SK-N-SH (cell line): Measurements from ENCODE around the gene DIS3L2. TPM values are rescaled to one million over a fixed set of nuclear protein-coding genes. Genes with fewer than 3 reads are reported as not detected.

Experiments used
- CTCF ChIA-PET: fragments of 300-600, 350-600 bp; formaldehyde crosslinking; extraction: SDS; loops from one replicate; lab custom pipeline; 2021; lab: Yijun Ruan, JAX
- POLR2A ChIA-PET: fragments of 350-600 bp; sonication (Branson Sonifier 250); formaldehyde crosslinking; extraction: SDS; loops from one replicate; lab custom pipeline; 2020; ENCODE audit warnings: antibody characterized with exemption, inconsistent platforms; lab: Yijun Ruan, JAX
- DNase-seq: peaks from one replicate; pipeline ENCODE4 v3.0.0; 2012
- H2AFZ ChIP-seq: fragments of 200-600 bp; sonication (generic); 2 replicates; pipeline ENCODE4 v1.8.1; 2016; ENCODE audit warnings: antibody characterized with exemption, mild to moderate bottlenecking, low read depth
- H3F3A ChIP-seq: fragments of 200-600 bp; sonication (generic); replicated peaks from 2 replicates; pipeline ENCODE3; 2016; ENCODE audit warnings: antibody characterized with exemption, mild to moderate bottlenecking; ENCODE audit not compliant: insufficient read depth
- H3K27ac ChIP-seq, 2 experiments: fragments of 200-500 bp in 1 of 2; fragments of 200-600 bp in 1 of 2; sonication (Bioruptor generic) in 1 of 2; sonication (generic), shearing (Covaris generic) in 1 of 2; 2 replicates each; pipeline versions ENCODE4 v1.5.1 to v1.6.1; 2014 to 2016; ENCODE audit warnings: low read depth in 2 of 2, inconsistent platforms in 1 of 2, low read length in 1 of 2, mild to moderate bottlenecking in 1 of 2, mixed read lengths in 1 of 2
- H3K27me3 ChIP-seq: fragments of 200-600 bp; sonication (generic), shearing (Covaris generic); 2 replicates; pipeline ENCODE4 v1.6.1; 2016; ENCODE audit warnings: mixed run types; ENCODE audit not compliant: insufficient read depth
- H3K36me3 ChIP-seq, 2 experiments: fragments of 200-500 bp in 1 of 2; fragments of 200-600 bp in 1 of 2; sonication (Bioruptor generic) in 1 of 2; sonication (generic) in 1 of 2; replicated peaks in 1 of 2; 2 replicates each; pipeline versions ENCODE3 to v1.5.1; 2014 to 2016; ENCODE audit warnings: low read length in 1 of 2, mild to moderate bottlenecking in 1 of 2; ENCODE audit not compliant: insufficient read depth in 2 of 2, control insufficient read depth in 1 of 2
- H3K4me1 ChIP-seq, 2 experiments: fragments of 200-500 bp in 1 of 2; fragments of 200-600 bp in 1 of 2; sonication (Bioruptor generic) in 1 of 2; sonication (generic), shearing (Covaris generic) in 1 of 2; 2 replicates each; pipeline versions ENCODE4 v1.5.1 to v1.6.1; 2014 to 2016; ENCODE audit warnings: low read depth in 1 of 2, low read length in 1 of 2, mixed run types in 1 of 2; ENCODE audit not compliant: insufficient read depth in 2 of 2, control insufficient read depth in 1 of 2
- H3K4me2 ChIP-seq: fragments of 200-600 bp; sonication (generic), shearing (Covaris generic); 2 replicates; pipeline ENCODE4 v1.6.1; 2017; ENCODE audit warnings: mixed run types
- H3K4me3 ChIP-seq, 2 experiments: fragments of 200-500 bp in 1 of 2; fragments of 200-600 bp in 1 of 2; sonication (Bioruptor generic) in 1 of 2; sonication (generic), shearing (Covaris generic) in 1 of 2; 2 replicates each; pipeline versions ENCODE4 v1.5.1 to v1.8.1; 2014 to 2016; ENCODE audit warnings: low read depth in 2 of 2, inconsistent platforms in 1 of 2, low read length in 1 of 2, mild to moderate bottlenecking in 1 of 2, mixed read lengths in 1 of 2, moderate library complexity in 1 of 2
- H3K79me2 ChIP-seq: fragments of 200-600 bp; sonication (generic); 2 replicates; pipeline ENCODE4 v1.8.1; 2017; ENCODE audit warnings: mild to moderate bottlenecking; ENCODE audit not compliant: insufficient read depth
- H3K9ac ChIP-seq: fragments of 200-600 bp; sonication (generic); 2 replicates; pipeline ENCODE4 v1.6.1; 2017; ENCODE audit warnings: mixed run types
- H3K9me2 ChIP-seq: fragments of 200-600 bp; sonication (generic); 2 replicates; pipeline ENCODE4 v1.6.1; 2017; ENCODE audit warnings: mixed run types
- H3K9me3 ChIP-seq: fragments of 200-600 bp; sonication (generic); 2 replicates; pipeline ENCODE4 v1.6.1; 2017; ENCODE audit warnings: mixed run types, mild to moderate bottlenecking, moderate library complexity
- H4K20me1 ChIP-seq: fragments of 200-600 bp; sonication (generic); 2 replicates; pipeline ENCODE4 v1.6.1; 2017; ENCODE audit warnings: mild to moderate bottlenecking, mixed run types; ENCODE audit not compliant: insufficient read depth
- CTCF ChIP-seq: fragments of 200-600 bp; sonication (generic); IDR thresholded peaks from 2 replicates; pipeline ENCODE4 v1.6.1; 2017; ENCODE audit warnings: antibody characterized with exemption, mild to moderate bottlenecking, moderate library complexity
- FOSL2 ChIP-seq: IDR thresholded peaks from 2 replicates; pipeline ENCODE4 v1.4.0; 2012; ENCODE audit warnings: low read depth, mild to moderate bottlenecking, moderate library complexity, borderline replicate concordance
- FOXJ3 ChIP-seq: sonication (generic); formaldehyde crosslinking; IDR thresholded peaks from 2 replicates; pipeline ENCODE4 v1.5.1; 2020; ENCODE audit warnings: mild to moderate bottlenecking, missing genetic modification reagents
- GATA2 ChIP-seq: sonication (generic); formaldehyde crosslinking; IDR thresholded peaks from 2 replicates; pipeline ENCODE4 v1.5.0; 2020; ENCODE audit warnings: mild to moderate bottlenecking, missing genetic modification reagents
- MAX ChIP-seq: IDR thresholded peaks from 2 replicates; pipeline ENCODE4 v1.4.0; 2012; ENCODE audit warnings: low read depth
- MXI1 ChIP-seq: IDR thresholded peaks from 2 replicates; pipeline ENCODE4 v1.6.1; 2012; ENCODE audit warnings: mild to moderate bottlenecking, low read depth, low read length, improper control_type of control experiment
- NFIC ChIP-seq: IDR thresholded peaks from 2 replicates; pipeline ENCODE4 v1.4.0; 2012; ENCODE audit warnings: borderline replicate concordance
- PBX3 ChIP-seq: IDR thresholded peaks from 2 replicates; pipeline ENCODE4; 2012
- RAD21 ChIP-seq: IDR thresholded peaks from 2 replicates; pipeline ENCODE4 v1.6.1; 2012; ENCODE audit warnings: mild to moderate bottlenecking, low read length
- RFX5 ChIP-seq: IDR thresholded peaks from 2 replicates; pipeline ENCODE4 v1.6.1; 2012; ENCODE audit warnings: mild to moderate bottlenecking, improper control_type of control experiment, low read length
- RXRA ChIP-seq: IDR thresholded peaks from 2 replicates; pipeline ENCODE4 v1.4.0; 2012; ENCODE audit warnings: low read depth, mild to moderate bottlenecking, borderline replicate concordance
- SIN3A ChIP-seq: IDR thresholded peaks from 2 replicates; pipeline ENCODE4 v1.6.1; 2012; ENCODE audit warnings: low read depth, mild to moderate bottlenecking, low read length, moderate library complexity, borderline replicate concordance
- SMC3 ChIP-seq: IDR thresholded peaks from 2 replicates; pipeline ENCODE4 v1.6.1; 2012; ENCODE audit warnings: low read depth, low read length, improper control_type of control experiment
- TEAD4 ChIP-seq: IDR thresholded peaks from 2 replicates; pipeline ENCODE4 v1.4.0; 2012; ENCODE audit warnings: mild to moderate bottlenecking, borderline replicate concordance; ENCODE audit not compliant: insufficient read depth
- USF2 ChIP-seq: fragments of 150-350 bp; IDR thresholded peaks from 2 replicates; pipeline ENCODE4 v1.6.1; 2017; ENCODE audit warnings: antibody characterized with exemption, low read length, low read depth, borderline replicate concordance
- YY1 ChIP-seq: IDR thresholded peaks from 2 replicates; pipeline ENCODE4 v1.4.0; 2012; ENCODE audit warnings: low read depth, mild to moderate bottlenecking
- ZBTB33 ChIP-seq: IDR thresholded peaks from 2 replicates; pipeline ENCODE4 v1.4.0; 2012; ENCODE audit warnings: low read depth, borderline replicate concordance
- WGBS: methylation state at CpG from one replicate; pipeline ENCODE4 v1.1.6; 2017; ENCODE audit warnings: low lambda C conversion rate; 5-methylcytosine and 5-hydroxymethylcytosine counted together
- polyA plus RNA-seq, 3 experiments: library from polyadenylated mRNA; depleted of rRNA; stranded (reverse); fragments of >200 nt; gene quantifications; 2 replicates each; pipeline ENCODE4 v1.2.3, GENCODE V29; 2012

Gene DIS3L2
- polyA plus RNA-seq, 1 of the 3 experiments (the other 2 are of a cell fraction): 17.9 TPM

GRCh38 chr2:232367016-232367415 is 405.5 kb downstream of the DIS3L2 start:
- Histone ChIP-seq H3K9ac (no peak overlapping the region), H3K4me2 (no peak overlapping the region), H3K79me2 (no peaks in the 10 kb centered on the region), H3K4me1 (no peaks in the 10 kb centered on the region; a peak in 1 of 4 replicates), H4K20me1 (no peaks in the 10 kb centered on the region), H2AFZ (no peak overlapping the region), H3K9me3 (no peaks in the 10 kb centered on the region), H3K27me3 (no peaks in the 10 kb centered on the region), H3F3A (no peaks in the 10 kb centered on the region), H3K4me3 (no peak overlapping the region), H3K27ac (no peak overlapping the region), H3K9me2 (no peaks in the 10 kb centered on the region), H3K36me3 (no peaks in the 10 kb centered on the region)
- no peak for TF ChIP-seq MAX
- POLR2A ChIA-PET: no interaction called here
- WGBS: 55% methylated on average over 7 of the region's 7 CpGs
- CTCF ChIA-PET: interaction anchor here (1.1 to 2.2 kb wide), 4 partner anchors 70 to 467 kb away, joined by 3 to 9 read pairs (median 6); partner anchors contain the start of gene PRSS56
- no peak for DNase-seq

GRCh38 chr2:232367591-232368233 is 406.2 kb downstream of the DIS3L2 start:
- no peak overlapping the region for H3K9ac ChIP-seq
- TF ChIP-seq PBX3: no peak
- no peak for TF ChIP-seq SMC3
- no peak for TF ChIP-seq FOSL2
- TF ChIP-seq USF2: no peak
- no peak for TF ChIP-seq TEAD4
- no peak for TF ChIP-seq FOXJ3
- no peak for TF ChIP-seq GATA2 (CRISPR knock-in tag)
- no peak for TF ChIP-seq MXI1
- TF ChIP-seq ZBTB33: no peak
- TF ChIP-seq CTCF: peak; percentile 30
- TF ChIP-seq YY1: no peak
- TF ChIP-seq RAD21: 0 out of 2 replicates have a peak, but pooled peaks have one; percentile 2
- no peak for TF ChIP-seq RFX5
- no peak for TF ChIP-seq NFIC
- TF ChIP-seq RXRA: no peak
- no peak for TF ChIP-seq SIN3A
- TF ChIP-seq, all 33 proteins: peak for 2
- no peaks in the 10 kb centered on the region for H3K79me2 ChIP-seq
- no peak overlapping the region for H3K27ac ChIP-seq
- H4K20me1 ChIP-seq: no peaks in the 10 kb centered on the region
- no peaks in the 10 kb centered on the region for H3K9me3 ChIP-seq
- H3K4me2 ChIP-seq: no peak overlapping the region
- no peak overlapping the region for H2AFZ ChIP-seq
- ChIA-PET CTCF (interaction anchor here (1.1 to 2.2 kb wide), 5 partner anchors 70 to 467 kb away, joined by 3 to 9 read pairs (median 5); partner anchors contain the start of gene PRSS56), POLR2A (no interaction called here)
- H3K9me2 ChIP-seq: no peaks in the 10 kb centered on the region
- H3F3A ChIP-seq: no peaks in the 10 kb centered on the region
- no peaks in the 10 kb centered on the region for H3K27me3 ChIP-seq
- H3K4me3 ChIP-seq: no peak overlapping the region
- H3K36me3 ChIP-seq: no peaks in the 10 kb centered on the region
- DNase-seq: peak; percentile 57
- WGBS: 68% methylated on average over 4 of the region's 13 CpGs
- H3K4me1 ChIP-seq: no peaks in the 10 kb centered on the region; a peak in 1 of 4 replicates
